Measurements from ENCODE around the gene HPSE.

- TF ChIP-seq CTCF (IDR thresholded peaks at IDR 0.05) (no peak), EZH2 (IDR thresholded peaks at IDR 0.05; ENCODE audit: borderline replicate concordance, insufficient read depth, low read depth, low read length, poor library complexity, severe bottlenecking) (no peak)
These were observed 86.2 kb downstream of the HPSE start for GRCh38 chr4:83248486-83248885.
